NOMO-1 (cell line): Measurements from ENCODE around the gene MALAT1.
"Not testable (repeated sequence)": the region's sequence is repeated elsewhere in the genome, so short reads cannot be mapped to it uniquely, and the experiment has no call there.

Experiments used
- DNase-seq, 2 experiments: peaks; one replicate each; lab custom pipeline; 2025; ENCODE audit not compliant: unreplicated experiment in 2 of 2; lab: John Stamatoyannopoulos, UW

Gene MALAT1

GRCh38 chr11:65497141-65498041 lies 1.5 kb upstream of the MALAT1 start:
- DNase-seq = peak; percentile 98 to 99

DNA sequence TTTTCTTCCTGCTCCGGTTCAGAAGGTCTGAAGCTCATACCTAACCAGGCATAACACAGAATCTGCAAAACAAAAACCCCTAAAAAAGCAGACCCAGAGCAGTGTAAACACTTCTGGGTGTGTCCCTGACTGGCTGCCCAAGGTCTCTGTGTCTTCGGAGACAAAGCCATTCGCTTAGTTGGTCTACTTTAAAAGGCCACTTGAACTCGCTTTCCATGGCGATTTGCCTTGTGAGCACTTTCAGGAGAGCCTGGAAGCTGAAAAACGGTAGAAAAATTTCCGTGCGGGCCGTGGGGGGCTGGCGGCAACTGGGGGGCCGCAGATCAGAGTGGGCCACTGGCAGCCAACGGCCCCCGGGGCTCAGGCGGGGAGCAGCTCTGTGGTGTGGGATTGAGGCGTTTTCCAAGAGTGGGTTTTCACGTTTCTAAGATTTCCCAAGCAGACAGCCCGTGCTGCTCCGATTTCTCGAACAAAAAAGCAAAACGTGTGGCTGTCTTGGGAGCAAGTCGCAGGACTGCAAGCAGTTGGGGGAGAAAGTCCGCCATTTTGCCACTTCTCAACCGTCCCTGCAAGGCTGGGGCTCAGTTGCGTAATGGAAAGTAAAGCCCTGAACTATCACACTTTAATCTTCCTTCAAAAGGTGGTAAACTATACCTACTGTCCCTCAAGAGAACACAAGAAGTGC lies 661 bp upstream of the MALAT1 start:
- peak; percentile 56 to 72 for DNase-seq

GRCh38 chr11:65498727-65498976 lies 193 bp upstream of the MALAT1 start:
- DNase-seq = no peak

DNA sequence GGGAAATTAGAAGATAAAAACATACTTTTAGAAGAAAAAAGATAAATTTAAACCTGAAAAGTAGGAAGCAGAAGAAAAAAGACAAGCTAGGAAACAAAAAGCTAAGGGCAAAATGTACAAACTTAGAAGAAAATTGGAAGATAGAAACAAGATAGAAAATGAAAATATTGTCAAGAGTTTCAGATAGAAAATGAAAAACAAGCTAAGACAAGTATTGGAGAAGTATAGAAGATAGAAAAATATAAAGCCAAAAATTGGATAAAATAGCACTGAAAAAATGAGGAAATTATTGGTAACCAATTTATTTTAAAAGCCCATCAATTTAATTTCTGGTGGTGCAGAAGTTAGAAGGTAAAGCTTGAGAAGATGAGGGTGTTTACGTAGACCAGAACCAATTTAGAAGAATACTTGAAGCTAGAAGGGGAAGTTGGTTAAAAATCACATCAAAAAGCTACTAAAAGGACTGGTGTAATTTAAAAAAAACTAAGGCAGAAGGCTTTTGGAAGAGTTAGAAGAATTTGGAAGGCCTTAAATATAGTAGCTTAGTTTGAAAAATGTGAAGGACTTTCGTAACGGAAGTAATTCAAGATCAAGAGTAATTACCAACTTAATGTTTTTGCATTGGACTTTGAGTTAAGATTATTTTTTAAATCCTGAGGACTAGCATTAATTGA lies 1.0 kb downstream of the MALAT1 start:
- DNase-seq = peak in 1 of 2 experiments; percentile 54

- DNase-seq = peak; percentile 35 to 64
These were observed 1.7 kb downstream of the MALAT1 start for GRCh38 chr11:65500387-65501185.

DNA sequence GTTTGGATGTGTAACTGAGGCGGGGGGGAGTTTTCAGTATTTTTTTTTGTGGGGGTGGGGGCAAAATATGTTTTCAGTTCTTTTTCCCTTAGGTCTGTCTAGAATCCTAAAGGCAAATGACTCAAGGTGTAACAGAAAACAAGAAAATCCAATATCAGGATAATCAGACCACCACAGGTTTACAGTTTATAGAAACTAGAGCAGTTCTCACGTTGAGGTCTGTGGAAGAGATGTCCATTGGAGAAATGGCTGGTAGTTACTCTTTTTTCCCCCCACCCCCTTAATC lies 2.3 kb downstream of the MALAT1 start:
- no peak for DNase-seq

- DNase-seq = peak in 1 of 2 experiments; percentile 37
These were observed 2.8 kb downstream of the MALAT1 start for GRCh38 chr11:65501472-65502273.

GRCh38 chr11:65502274-65502554 lies 3.4 kb downstream of the MALAT1 start:
- DNase-seq = no peak

- DNase-seq = peak in 1 of 2 experiments; percentile 40
These were observed 3.9 kb downstream of the MALAT1 start for GRCh38 chr11:65502555-65503367.

- peak in 1 of 2 experiments; percentile 41 for DNase-seq
These were observed 4.6 kb downstream of the MALAT1 start for GRCh38 chr11:65503368-65503948.

GRCh38 chr11:65503949-65504673 lies 5.3 kb downstream of the MALAT1 start:
- DNase-seq = no peak

GRCh38 chr11:65504674-65505465 lies 6.0 kb downstream of the MALAT1 start:
- DNase-seq = no peak

DNA sequence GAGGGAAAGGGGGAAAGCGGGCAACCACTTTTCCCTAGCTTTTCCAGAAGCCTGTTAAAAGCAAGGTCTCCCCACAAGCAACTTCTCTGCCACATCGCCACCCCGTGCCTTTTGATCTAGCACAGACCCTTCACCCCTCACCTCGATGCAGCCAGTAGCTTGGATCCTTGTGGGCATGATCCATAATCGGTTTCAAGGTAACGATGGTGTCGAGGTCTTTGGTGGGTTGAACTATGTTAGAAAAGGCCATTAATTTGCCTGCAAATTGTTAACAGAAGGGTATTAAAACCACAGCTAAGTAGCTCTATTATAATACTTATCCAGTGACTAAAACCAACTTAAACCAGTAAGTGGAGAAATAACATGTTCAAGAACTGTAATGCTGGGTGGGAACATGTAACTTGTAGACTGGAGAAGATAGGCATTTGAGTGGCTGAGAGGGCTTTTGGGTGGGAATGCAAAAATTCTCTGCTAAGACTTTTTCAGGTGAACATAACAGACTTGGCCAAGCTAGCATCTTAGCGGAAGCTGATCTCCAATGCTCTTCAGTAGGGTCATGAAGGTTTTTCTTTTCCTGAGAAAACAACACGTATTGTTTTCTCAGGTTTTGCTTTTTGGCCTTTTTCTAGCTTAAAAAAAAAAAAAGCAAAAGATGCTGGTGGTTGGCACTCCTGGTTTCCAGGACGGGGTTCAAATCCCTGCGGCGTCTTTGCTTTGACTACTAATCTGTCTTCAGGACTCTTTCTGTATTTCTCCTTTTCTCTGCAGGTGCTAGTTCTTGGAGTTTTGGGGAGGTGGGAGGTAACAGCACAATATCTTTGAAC lies 6.8 kb downstream of the MALAT1 start:
- no peak for DNase-seq

GRCh38 chr11:65506290-65506771 lies 7.5 kb downstream of the MALAT1 start:
- DNase-seq = peak; percentile 54 to 67

GRCh38 chr11:65506772-65507505 lies 8.1 kb downstream of the MALAT1 start:
- peak in 1 of 2 experiments; percentile 93 for DNase-seq

DNA sequence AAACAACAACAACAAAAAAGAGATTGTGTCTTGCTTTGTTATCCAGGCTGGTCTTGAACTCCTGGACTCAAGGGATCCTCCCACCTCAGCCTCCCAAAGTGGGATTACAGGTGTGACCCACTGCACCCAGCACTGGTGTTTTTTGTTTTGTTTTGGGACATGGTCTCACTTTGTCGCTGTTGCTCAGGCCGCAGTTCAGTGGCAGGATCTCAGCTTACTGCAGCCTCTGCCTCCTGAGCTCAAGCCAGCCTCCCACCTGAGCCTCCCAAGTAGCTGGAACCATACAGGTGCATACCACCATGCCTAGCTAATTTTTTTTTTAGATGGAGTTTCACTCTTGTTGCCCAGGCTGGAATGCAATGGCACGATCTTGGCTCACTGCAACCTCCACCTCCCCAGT lies 13.5 kb downstream of the MALAT1 start:
- not testable (repeated sequence) for DNase-seq
